Hematopoietic multipotent progenitor cell treated with erythropoietin and hydrocortisone succinate and interleukin-3 and kit ligand, for 4 days (in vitro differentiated cells): ENCODE results near the gene TOM1L2.
A peak's percentile ranks its signal among the peaks of the same experiment; 100 is the strongest.

Experiments
- DNase-seq: peaks from one replicate; pipeline ENCODE4 v3.0.0-alpha.2; 2015

Gene TOM1L2

GRCh38 chr17:17871913-17872312 is 100.3 kb downstream of the TOM1L2 start:
- DNase-seq: no peak

- peak; percentile 24 for DNase-seq
Measured at GRCh38 chr17:17870247-17870646, 102.0 kb downstream of the TOM1L2 start.

DNA sequence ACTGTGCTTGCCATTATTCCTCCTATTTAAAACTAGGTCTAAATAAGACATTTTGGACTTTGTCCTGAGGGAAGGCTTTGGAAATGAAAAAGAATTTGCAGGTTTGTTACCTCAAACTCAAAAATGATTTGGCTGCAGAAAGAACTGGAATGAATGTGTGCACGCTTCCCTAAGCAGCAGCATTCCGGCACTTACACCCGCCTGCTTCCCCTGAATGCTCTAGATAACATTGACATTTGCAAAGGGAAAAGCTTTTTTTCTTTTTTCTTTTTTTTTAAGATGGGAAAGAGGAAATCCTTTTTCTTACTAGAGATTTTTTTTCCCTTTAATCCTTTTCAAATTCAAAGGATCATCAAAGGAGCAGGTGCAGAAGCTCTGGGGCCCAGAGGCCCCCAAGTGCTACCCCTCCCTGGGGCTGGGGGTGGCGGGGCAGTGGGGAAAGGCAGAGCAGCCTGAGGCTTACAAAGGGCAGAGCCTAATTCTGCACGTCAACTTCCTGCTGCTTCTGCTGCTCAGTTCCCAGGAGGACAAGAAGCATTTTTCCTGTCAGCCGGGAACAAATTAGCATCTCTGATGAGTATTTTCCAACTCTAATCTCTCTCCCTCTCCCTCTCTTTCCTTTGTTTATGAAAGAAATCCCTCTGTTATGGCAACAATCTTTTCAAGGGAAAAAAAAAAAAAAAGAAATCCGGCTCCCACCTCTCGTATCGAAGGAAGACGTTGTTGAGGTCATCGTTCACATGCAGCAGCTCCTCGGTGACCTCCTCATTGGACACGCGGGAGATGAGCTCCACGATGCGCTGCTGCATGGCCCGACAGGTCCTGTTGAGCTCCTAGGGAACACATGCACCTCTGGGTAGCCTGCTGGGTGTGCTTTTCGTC is 103.3 kb downstream of the TOM1L2 start:
- no peak for DNase-seq

DNA sequence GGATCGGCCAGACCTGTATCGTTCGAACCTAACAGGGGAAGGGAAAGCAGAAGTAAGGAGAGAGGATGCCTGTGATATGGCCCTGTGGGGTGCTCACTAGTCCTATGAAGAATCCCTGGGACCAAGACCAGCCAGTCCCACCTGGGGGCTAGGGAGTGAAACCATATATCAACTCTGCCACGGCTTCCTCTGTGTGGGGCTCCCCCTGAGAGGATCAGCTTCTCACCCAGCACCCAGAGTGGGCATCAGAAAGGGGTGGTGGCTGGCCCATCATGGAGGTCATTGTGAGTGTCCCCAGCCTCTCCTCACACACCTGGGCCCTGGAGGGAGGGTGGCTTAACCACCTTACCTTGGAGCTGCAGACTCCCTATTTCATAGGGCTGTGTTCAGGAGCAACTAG is 105.3 kb downstream of the TOM1L2 start:
- no peak for DNase-seq

GRCh38 chr17:17866425-17866824 is 105.8 kb downstream of the TOM1L2 start:
- DNase-seq: no peak

DNA sequence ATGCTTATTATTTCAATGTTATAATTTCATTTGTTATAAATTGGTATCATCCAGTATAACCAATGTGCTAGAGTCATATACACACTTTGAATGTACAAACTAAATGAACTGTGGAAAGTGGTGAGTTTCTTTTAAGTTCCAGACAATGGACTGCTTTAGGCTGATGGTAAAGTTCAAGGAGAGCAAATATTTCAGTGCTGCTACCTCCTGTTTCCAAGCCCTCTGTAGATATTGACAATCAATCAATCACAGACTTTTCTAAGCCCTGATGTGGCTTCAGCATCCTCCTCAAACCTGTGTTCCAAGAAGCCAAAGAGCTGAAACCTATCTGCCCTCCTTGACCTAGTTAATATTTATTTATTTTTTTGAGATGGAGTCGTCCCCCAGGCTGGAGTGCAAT is 107.2 kb downstream of the TOM1L2 start:
- no peak for DNase-seq

DNA sequence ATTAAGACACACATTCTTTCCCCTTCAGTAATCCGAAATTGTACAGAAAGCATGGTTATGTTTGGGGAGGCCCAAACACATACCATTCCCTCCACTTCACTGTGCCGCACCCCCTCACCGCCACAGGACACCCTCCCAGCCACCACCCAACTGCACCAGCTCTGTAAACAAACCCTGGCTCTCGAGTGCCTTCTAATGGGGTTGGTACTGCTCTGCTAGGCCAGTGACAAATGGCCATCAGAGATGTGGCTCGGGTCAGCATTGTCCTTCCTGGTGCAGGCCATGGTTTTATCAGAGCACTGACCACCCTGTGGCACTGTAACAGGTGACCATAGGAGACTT is 111.5 kb downstream of the TOM1L2 start:
- DNase-seq: no peak

- peak; percentile 78 for DNase-seq
Measured at GRCh38 chr17:17859909-17860765, 112.1 kb downstream of the TOM1L2 start.

DNA sequence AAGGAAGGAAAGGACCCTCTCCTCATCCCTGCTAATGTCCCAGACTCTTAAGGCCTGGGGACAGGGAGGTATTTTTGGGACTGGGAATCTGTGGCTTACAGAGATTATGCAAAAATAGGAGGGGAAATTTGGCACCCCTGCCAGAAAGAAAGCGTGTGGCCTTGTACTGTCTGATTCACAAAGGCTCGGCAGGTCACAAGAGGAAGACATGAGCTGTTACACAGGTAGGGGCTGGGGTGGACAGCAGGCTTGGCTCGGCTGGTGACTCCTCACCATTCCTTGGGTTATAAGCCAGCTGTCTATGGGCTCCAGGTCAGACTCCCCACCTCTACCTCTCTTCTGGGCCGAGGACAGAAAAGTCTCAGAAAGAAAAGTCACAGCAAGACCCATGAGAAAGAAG is 114.7 kb downstream of the TOM1L2 start:
- no peak for DNase-seq

DNA sequence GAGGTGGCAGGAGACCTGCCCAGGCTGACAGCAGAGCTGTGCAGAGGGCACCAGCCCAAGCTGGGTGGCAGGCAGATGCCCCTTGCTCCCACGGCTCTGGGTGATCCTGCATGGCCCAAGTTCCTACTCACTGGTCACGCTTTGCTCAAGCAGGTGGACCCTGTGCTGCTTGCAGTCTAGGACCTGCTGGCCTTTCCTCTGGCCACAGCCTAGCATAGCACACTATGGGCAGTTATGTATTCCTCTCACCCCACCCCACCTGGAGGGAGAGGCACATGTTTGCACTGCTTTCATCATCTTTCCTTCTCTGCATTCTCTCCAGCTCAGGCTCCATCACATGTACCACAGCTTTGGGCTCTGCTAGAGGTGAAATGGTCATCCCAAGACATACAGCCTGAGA is 115.8 kb downstream of the TOM1L2 start:
- no peak for DNase-seq

GRCh38 chr17:17855976-17856375 is 116.2 kb downstream of the TOM1L2 start:
- DNase-seq: no peak

- no peak for DNase-seq
Measured at GRCh38 chr17:17853811-17854447, 118.3 kb downstream of the TOM1L2 start.

GRCh38 chr17:17852930-17853329 is 119.3 kb downstream of the TOM1L2 start:
- DNase-seq: no peak

DNA sequence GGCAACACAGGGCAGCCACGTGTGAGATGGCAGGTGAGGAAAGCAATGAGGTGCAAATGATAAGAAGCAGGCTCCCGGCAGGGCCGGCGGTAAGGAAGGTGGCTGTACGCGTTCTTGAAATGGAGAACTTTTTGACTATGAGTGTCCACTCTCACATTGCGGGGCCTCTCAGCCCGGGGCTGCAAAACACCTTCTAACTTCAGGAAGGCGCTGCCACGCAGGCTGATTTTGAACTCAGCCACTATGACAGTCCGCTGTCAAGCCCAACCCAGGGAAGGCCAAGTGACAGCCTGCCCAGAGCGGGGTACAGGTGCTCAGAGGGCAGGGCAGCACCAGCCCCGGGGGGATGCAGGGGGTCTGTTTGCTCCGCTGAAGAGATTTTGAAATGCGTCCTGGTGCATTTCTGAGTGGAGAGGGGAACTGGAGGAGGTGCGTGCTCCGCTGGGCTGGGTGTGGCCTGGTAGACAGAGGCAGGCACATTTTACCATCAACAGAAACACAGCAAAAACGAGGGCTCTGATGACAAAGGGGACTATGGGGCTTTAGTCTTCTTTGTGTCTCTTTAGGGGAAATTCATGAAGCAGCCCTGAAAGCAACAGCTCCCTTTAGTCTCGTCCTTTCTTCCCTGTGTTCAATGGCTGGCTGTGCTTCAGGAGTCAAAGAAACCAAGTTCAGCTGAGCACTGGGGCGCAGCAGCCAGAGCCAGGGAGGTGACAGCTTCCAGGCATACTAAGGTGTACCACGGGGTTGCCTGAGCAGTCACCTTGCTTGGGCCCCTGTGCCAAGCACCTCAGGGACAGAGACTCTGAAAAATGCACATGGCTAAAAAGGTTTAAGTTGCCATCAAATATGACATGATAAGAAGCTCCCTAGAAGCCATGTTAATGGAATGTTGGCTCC is 120.8 kb downstream of the TOM1L2 start:
- DNase-seq: no peak

DNA sequence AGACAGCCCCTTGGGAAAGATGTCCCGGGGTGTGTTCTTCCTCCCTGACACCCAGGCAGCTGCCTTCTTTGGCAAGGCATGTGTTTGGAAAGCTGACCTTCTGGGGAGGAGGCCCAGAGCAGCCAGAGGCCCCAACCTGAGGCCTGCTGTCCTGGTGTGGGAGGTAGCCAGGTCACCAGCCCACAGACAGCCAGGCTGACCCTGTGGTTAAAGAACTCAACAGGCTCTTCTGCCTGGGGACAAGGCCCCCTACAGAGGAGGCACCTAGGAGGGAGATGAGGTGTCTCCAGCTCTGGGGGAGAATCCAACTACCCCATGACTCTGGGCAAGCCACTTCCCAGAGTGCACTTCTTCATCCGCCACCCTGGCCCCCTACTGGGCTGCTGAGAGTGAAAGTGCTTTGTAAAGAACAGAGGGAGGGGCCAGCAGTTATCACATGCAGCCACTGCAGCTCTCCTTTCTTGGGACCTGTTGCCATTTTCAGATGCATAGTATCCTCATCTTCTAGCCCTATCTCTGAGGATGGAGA is 122.3 kb downstream of the TOM1L2 start:
- peak; percentile 92 for DNase-seq

DNA sequence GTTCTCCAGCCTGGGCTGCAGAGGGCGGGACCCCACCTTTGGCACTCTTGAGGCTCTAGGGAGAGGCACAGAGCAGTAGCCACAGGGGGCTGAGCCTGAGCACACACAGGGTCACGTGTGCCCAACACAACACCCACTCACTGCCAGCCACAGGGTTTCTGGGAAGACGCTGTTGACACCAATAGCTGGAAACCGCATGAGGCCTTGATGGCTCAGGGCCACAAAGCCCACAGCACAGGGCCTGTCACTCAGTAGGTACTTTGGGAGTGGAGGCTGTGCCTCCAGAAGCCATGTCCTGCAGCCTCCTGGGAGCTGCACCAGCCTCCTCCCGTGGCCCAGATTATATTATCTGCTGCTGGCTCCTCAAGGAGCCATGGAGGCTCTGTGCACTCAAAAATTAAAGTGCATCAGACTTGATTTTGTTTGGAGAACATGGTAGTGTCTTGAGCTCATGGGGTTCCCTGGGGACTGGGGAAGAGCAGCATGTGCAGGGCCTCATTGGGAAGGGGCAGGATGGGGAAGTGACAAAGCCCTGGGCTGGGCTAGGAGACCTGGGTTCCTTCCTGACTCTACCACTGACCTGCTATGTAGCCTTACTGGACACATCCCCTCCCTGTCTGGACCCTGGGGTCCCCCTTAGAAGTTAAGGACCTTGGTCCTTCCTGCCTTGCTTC is 122.9 kb downstream of the TOM1L2 start:
- peak; percentile 96 for DNase-seq

DNA sequence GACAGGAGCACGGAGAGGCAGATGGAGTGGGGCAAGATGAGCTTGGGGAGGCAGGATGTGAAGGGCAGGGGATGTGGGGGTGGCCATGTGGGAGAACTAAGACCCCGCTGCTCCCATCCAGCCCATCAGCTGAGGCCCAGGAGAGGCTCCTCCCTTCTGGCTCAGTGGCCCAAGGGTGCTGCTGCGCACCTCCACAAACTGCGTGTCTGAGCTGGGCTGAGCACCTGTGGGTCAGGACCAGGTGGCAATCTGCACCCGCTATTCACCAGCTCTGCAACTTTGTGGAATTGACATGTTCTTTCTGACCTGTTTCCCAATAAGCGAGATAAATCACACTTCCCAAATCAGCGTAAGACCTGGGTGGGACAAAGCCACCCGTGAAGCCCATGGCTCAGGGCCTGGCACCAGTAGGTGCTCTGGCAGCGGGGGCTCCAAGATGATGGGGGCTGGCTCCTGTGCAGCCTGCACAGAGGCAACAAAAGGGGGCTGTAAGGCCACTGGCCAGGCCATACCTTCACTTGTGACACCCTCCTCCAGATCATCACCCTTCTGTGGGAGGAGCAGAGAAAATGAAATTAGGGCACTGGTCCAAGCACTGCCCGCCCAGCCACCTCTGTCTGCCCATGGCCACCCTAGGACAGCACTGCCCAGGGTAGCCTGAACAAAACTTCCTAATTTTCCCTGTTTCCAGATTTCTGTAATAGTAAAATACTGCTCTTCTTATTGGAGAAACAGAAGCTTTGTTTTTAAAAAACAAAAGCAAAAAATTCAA is 123.7 kb downstream of the TOM1L2 start:
- no peak for DNase-seq

GRCh38 chr17:17847726-17848125 is 124.5 kb downstream of the TOM1L2 start:
- no peak for DNase-seq

- DNase-seq: no peak
Measured at GRCh38 chr17:17847118-17847689, 125.0 kb downstream of the TOM1L2 start.

DNA sequence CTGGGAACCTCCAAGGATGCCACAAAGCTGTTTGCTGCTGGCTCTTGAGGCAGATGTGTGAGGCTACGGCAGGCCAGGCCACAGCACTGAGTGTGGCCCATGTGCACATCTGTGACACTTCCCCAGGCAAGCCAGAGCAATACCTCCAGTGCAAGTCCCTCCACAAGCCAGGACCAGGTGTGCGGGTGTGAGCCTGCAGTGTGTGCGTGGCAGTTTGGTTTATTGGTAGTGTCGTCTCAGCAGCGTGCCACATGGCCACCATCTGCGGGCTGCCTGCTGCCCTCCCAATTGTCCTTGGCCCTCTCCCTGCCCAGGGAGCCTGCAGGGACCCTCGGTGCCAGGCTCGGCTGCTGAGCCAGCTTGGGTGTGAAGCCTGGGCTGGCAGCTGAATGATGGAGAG is 125.6 kb downstream of the TOM1L2 start:
- no peak for DNase-seq

- DNase-seq: no peak
Measured at GRCh38 chr17:17846003-17846402, 126.2 kb downstream of the TOM1L2 start.
